NCI-H748 treated with DMSO at 0.1 percent for 48 hours (cell line): ENCODE measurements around the gene ZNF385A.
"Not testable (repeated sequence)": the region's sequence is repeated elsewhere in the genome, so short reads cannot be mapped to it uniquely, and the experiment has no call there.

ENCODE experiments used
- DNase-seq: peaks from one replicate; lab custom pipeline; 2025; lab: John Stamatoyannopoulos, UW

Gene ZNF385A

DNA sequence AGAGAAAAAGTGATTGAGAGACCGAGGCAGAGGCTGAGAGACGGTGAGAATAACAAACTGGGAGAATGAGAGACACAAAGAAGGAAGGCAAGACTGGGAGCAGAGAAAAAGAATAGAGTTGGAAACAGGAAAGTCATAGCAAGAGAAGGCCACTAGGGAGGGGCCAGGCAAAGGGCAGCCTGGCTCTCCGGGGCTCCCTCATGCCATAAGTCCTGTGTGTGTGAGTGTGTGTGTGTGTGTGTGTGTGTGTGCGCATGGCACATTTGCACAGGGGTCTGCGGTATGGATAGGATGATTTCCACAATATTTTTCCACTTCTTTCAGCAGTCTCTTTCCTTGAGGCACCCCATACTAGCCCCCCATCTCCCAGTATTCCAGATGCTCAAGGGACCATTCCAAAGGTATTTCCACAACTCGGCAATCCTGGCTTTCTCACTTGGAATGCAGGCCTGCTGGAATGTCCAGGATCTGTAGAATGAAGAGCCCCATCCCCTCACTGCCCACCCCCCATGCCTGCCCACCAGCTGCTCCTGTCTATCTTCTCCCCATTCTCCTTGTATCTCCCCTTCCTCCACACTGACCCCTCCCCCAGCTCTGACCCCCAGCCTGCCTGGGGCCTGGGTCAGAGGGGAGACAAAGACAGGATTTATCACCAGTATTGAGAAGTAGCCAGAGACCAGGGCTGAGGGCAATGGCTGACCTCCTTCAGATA, 29.3 kb downstream of the ZNF385A start:
- no peak for DNase-seq

DNA sequence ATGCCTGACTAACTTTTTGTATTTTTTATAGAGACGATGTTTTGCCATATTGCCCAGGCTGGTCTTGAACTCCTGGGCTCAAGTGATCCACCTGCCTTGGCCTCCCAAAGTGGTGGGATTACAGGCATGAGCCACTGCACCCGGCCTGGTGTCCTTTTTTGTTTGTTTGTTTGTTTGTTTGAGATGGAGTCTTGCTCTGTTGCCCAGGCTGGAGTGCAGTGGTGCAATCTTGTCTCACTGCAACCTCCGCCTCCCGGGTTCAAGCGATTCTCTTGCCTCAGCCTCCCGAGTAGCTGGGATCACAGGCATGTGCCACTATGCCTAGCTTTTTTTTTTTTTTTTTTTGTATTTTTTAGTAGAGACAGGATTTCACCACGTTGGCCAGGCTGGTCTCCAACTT, 30.3 kb downstream of the ZNF385A start:
- not testable (repeated sequence) for DNase-seq

- peak; percentile 4 for DNase-seq
Measured at GRCh38 chr12:54352891-54353874, 31.4 kb downstream of the ZNF385A start.

GRCh38 chr12:54352022-54352531, 32.5 kb downstream of the ZNF385A start:
- peak; percentile 67 for DNase-seq

GRCh38 chr12:54351341-54351740, 33.2 kb downstream of the ZNF385A start:
- no peak for DNase-seq

DNA sequence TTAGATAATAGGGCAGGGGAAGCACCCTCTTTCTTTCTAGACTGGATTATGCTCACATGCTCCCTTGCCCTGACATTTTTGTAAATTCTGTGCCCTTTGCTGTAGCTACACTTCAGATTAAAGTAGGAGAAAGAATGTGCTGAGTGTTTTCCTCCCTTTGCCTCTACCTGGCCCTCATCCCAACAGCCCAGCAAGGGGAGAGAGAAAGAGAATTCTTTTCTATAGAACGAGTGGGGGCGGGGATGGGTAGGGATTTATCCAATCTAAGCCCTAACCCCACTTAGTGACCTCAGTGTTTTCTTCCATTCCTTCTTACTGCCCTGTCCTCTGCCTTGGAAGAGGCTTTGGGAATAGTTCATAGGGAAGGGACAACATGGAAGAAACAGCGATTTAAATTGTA, 33.8 kb downstream of the ZNF385A start:
- DNase-seq, result no peak

GRCh38 chr12:54349679-54350078, 34.9 kb downstream of the ZNF385A start:
- no peak for DNase-seq

- DNase-seq, result no peak
Measured at GRCh38 chr12:54349036-54349435, 35.5 kb downstream of the ZNF385A start.

DNA sequence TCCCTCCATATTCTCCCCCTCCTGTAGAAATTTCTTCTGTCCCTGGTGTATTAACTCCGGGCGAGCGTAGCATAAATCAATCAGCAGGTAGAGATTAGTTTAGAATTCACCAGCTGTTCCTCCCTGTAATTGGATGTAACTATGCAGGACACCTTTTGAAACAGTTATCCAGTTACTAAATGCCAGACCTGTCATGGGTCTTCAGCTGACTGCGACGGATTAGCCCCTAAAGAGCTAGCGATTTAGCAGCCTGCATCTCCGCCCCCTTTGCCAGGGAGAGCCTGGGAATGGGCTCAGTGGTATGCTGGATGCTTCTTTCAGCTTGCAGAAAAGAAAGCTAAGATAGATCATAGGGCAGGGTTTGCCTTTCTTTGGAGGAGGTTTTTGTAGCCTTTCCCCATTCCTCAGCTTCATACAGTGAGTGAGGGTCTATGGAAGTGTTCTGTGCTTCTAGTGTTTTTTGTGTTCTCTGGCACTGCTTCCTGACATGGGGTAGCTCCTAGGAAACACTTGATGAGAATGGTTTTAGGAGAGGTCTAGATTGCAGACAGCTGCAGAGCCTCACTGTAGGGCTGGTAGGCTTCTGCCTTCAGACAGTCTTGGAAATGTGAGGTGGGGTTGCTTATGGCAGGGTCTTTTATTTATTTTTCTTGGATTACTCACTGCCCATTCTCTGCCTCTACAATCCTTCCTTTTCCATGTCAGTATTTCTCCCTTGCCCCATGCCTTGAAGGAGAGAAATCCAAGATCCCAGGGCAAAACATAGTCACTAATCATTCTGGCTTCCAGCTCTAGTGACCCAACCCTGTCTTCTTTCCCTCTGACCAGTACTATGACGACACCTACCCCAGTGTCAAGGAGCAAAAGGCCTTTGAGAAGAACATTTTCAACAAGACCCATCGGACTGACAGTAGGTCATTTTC, 42.9 kb downstream of the ZNF385A start:
- DNase-seq, result no peak

GRCh38 chr12:54340846-54341245, 43.7 kb downstream of the ZNF385A start:
- no peak for DNase-seq

DNA sequence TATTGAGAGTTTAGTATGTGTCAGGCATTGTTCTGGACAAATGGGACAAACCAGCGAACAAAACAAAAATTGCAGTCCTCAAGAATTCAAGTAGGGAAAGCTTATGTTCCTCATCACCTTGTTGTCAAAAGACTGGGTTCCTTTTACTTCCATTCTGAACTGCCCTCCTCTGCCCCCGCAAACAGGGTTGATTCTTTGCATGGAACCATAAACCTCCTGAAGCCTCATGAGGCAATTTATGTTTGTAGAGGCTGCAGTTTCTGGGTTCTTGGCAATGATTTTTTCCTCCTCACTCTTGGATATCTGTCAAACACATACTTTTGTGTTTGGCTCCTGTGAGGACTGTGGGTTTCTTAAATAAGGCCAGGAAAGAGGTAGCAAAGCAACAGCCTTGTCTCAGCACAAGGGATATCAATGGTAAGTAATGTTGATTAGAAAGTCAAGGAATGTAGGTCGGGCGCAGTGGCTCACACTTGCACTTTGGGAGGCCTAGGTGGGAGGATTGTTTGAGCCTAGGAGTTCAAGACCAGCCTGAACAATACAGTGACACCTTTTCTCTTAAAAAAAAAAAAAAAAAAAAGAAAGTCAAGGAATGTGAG, 45.7 kb downstream of the ZNF385A start:
- no peak for DNase-seq

- no peak for DNase-seq
Measured at GRCh38 chr12:54337854-54338650, 46.5 kb downstream of the ZNF385A start.

DNA sequence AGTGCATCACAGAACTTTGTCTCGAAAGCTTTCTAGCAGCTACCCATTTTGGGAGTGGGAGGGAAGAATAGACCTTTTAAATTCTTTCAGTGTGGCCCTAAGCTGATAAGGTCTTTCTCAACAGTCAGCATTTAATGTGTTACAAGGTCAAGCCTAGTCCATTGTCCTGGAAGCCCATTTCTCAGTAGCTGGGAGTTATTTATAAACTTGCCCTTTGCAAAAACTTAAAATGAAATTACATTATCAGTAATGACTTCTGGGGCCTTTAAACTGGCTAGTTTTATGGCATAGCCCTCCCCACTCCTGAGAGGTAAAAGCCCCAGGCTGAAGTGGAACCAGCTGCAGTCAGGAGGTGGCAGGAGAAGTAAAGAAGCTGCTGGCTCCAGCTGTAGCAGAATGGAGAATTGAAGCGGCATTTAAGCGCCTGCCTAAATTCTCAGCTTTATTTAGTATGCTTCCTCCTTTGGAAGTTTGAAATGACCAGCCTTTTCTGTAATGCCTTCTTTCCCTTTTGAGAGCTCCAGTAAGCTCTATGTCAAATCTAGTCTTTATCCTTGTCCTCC, 47.2 kb downstream of the ZNF385A start:
- DNase-seq, result no peak

DNA sequence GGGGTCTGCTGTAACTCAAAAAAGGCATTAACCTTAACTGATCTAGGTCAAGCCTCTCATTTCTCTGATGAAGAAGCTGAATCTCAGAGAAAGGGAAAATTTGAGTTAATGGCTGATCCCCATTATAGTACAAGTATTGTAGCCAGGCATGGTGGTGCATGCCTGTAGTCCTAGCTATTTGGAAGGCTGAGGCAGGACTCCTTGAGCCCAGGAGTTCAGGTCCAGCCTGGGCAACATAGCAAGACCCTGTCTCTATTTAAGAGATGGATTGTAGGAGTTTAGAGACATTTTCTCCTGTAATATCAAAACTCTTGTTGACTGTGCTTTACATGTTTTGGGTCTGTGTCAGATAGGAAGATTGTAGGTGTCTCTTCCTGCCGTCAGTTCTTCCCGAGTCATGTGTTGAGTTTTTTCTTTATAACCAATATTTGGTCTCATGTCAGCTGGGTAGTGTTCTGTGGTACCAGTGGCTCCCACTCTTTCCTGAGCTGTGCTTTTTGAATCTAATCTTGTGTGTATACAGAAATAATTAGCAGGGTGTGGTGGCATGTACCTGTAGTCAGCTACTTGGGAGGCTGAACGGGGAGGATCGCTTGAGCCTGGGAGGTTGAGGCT, 51.0 kb downstream of the ZNF385A start:
- DNase-seq, result no peak

DNA sequence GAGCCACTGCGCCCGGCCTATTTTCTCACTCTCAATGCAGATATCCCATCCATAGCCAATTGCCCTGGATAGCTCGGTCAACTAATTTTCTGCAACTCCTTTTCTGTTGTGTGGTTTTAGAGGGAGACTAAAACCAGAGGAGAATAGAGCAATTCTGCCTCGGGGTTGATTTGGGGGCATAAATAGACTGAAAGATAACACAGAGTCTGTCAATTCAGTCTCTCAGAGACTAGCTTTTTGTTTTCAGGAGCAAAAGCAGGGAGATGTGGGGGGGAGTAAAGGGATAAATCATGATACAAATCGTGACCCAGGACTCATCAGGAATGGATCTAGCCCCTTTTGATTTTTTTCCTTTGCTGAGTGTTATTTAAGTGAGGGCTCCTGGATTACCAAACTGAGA, 53.1 kb downstream of the ZNF385A start:
- DNase-seq, result no peak

DNA sequence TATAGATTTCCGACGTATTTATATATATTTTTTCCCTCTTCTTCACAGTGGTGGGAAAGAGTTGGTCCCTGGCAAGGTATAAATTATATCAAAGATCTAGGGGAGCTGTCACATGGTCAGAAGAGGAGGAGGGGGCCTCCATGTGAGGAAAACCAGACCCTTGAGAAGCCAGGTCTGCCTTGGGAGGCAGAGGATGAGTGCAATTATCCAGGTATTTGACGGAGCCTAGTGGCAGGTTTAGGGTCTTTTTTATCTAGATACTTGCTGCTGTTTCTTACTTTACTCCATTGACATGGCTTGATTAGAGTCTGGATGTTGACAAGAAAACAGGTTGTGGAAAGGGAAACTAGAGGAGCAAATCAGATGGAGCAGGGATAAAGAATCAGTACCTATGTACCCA, 54.1 kb downstream of the ZNF385A start:
- no peak for DNase-seq

DNA sequence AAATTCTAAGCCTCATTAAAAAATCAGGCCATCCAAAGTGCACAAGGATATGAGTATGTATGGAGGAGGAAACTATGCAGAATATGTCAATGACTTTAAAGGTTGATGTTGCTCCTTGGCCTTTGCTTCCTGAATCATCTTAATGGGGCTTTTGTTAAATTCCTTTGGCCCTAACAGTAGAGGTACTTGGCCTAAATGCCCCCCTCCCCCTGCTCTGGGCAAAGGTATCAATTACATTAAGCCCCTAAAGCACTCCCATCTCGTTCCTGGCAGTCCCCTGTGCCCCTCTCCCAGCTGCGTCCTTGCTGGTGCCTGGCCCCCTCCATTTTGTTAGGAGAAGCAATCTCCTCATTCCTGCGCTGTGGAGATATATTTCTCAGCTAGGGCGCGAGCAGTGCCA, 54.8 kb downstream of the ZNF385A start:
- DNase-seq, result no peak

DNA sequence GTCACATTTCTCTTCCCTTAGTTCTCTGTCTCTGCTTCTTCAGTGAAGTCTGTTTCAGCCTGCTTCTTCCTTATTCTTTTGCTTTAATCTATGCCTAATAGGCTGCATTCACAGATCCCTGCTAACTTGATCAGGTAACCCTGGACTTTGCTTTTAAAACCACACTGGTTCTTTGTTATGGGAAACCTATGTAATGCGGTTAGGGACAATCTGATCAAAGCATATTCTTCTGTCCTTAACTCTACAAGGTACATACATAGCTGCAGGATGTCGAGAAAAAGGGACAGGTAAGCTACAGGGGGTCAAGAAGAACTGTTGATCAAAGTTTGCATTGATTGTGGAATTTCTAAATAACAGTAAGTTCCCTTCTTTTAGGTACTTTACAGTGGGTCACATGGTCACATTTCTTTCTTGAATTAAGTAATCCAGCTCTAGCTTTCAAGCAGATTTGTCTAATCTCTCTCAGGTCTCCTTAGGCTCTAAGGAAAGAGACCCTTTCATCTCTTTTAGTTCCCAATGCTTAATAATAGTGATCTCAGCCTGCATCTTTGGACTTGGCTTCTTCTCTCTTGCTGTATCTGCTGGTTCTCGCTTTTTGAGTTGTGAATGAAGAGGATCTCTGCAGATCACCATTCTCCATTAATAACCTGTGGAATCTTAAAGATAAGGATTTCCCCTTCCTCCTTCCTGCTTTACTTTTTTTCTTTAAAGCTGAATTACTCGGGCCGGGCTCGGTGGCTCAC, 55.8 kb downstream of the ZNF385A start:
- no peak for DNase-seq
